Right lobe of liver (tissue), 4 donors: Measurements from ENCODE around the gene IDH1.

Experiments
- POLR2A ChIP-seq: fragments of 450-650 bp; IDR thresholded peaks from one replicate; pipeline ENCODE4 v1.6.1; 2017; ENCODE audit warnings: antibody characterized with exemption, mild to moderate bottlenecking
- TF ChIP-seq, protein P1 (sequence below), 4 donors: fragments of 200-600 bp in 3 of 4; fragments of 450-650 bp in 1 of 4; IDR thresholded peaks; one replicate each; pipeline versions ENCODE4 v1.5.1 to v1.8.0; 2016 to 2022; ENCODE audit warnings: antibody characterized with exemption in 4 of 4, mild to moderate bottlenecking in 2 of 4
- donor health status: DM: no; HTN: no; CAD: no.
- donor health status: DM: no; HTN: no; CAD: no.
- donor health status: DM: no; HTN: yes; CAD: no.

DNA sequence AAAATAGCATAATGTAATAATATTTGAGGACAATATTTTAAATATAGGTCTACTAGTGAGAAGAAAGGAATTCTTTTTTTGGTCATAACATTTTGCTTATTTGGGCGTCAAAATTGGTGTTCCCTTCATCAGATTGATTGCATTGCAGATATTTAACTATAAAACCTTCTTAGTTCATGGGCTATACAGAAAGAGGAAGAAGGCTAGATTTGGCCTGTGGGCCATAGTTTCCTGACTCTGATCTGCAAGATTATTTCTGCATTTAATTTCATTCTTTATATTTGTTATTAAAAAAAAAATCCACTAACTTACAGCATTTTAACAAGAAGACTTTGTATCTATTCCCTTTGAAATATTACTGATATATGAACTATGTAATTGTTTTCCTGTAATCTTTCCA is 43.1 kb upstream of the IDH1 start:
- TF ChIP-seq, protein P1, sequence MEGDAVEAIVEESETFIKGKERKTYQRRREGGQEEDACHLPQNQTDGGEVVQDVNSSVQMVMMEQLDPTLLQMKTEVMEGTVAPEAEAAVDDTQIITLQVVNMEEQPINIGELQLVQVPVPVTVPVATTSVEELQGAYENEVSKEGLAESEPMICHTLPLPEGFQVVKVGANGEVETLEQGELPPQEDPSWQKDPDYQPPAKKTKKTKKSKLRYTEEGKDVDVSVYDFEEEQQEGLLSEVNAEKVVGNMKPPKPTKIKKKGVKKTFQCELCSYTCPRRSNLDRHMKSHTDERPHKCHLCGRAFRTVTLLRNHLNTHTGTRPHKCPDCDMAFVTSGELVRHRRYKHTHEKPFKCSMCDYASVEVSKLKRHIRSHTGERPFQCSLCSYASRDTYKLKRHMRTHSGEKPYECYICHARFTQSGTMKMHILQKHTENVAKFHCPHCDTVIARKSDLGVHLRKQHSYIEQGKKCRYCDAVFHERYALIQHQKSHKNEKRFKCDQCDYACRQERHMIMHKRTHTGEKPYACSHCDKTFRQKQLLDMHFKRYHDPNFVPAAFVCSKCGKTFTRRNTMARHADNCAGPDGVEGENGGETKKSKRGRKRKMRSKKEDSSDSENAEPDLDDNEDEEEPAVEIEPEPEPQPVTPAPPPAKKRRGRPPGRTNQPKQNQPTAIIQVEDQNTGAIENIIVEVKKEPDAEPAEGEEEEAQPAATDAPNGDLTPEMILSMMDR (IDR thresholded peaks at IDR 0.05) = no peak
- no peak for TF ChIP-seq POLR2A
